PC-9 (cell line): Measurements from ENCODE around the gene ZNFX1. TPM values are rescaled to one million over a fixed set of nuclear protein-coding genes. Genes with fewer than 3 reads are reported as not detected.

ENCODE experiments used
- BruUV-seq: library from RNA; stranded (reverse); fragments of 400-500 nt; replicated peaks from 2 replicates; lab custom pipeline; 2021; lab: Mats Ljungman, UMichigan
- CTCF ChIA-PET: fragments of 300-600 bp; sonication (Branson Sonifier 250); formaldehyde crosslinking; loops from one replicate; lab custom pipeline; 2022; ENCODE audit warnings: antibody characterized with exemption; lab: Charles Lee
- POLR2A ChIA-PET: fragments of 300-600 bp; sonication (Branson Sonifier 250); formaldehyde crosslinking; loops from one replicate; lab custom pipeline; 2022; ENCODE audit warnings: antibody characterized with exemption; ENCODE audit not compliant: unreplicated experiment; lab: Charles Lee
- DNase-seq, 2 experiments: peaks; one replicate each; pipeline versions ENCODE4 v3.0.0 to v3.0.0-alpha.2; 2015 to 2022; ENCODE audit warnings: mixed read lengths in 1 of 2
- H2AFZ ChIP-seq: fragments of 200-600 bp; sonication (generic); 2 replicates; pipeline ENCODE4 v1.8.1; 2017; ENCODE audit warnings: antibody characterized with exemption
- H3F3A ChIP-seq: fragments of 200-600 bp; sonication (generic); 2 replicates; pipeline ENCODE4 v1.8.1; 2017; ENCODE audit warnings: antibody characterized with exemption, mild to moderate bottlenecking, low read depth; ENCODE audit not compliant: insufficient read depth
- H3K27ac ChIP-seq: fragments of 200-600 bp; sonication (generic); 2 replicates; pipeline ENCODE4 v1.6.1; 2016; ENCODE audit warnings: mixed run types
- H3K27me3 ChIP-seq: fragments of 200-600 bp; sonication (generic); 2 replicates; pipeline ENCODE4 v1.6.1; 2016; ENCODE audit warnings: low read depth, mixed run types; ENCODE audit not compliant: insufficient read depth
- H3K36me3 ChIP-seq: fragments of 200-600 bp; sonication (generic); 2 replicates; pipeline ENCODE4 v1.6.1; 2016; ENCODE audit warnings: low read depth, mixed run types
- H3K4me1 ChIP-seq: fragments of 200-600 bp; sonication (generic); replicated peaks from 2 replicates; pipeline ENCODE4 v1.6.1; 2016; ENCODE audit warnings: mixed run types; ENCODE audit not compliant: insufficient read depth
- H3K4me2 ChIP-seq: fragments of 200-600 bp; sonication (generic); 2 replicates; pipeline ENCODE4 v1.6.1; 2017; ENCODE audit warnings: mixed run types
- H3K4me3 ChIP-seq: fragments of 200-600 bp; sonication (generic); 2 replicates; pipeline ENCODE4 v1.6.1; 2016; ENCODE audit warnings: mixed run types
- H3K79me2 ChIP-seq: fragments of 200-600 bp; sonication (generic); 2 replicates; pipeline ENCODE4 v1.6.1; 2017; ENCODE audit warnings: low read depth, mixed run types
- H3K9me2 ChIP-seq: fragments of 200-600 bp; sonication (generic); 2 replicates; pipeline ENCODE4 v1.8.1; 2017; ENCODE audit warnings: mild to moderate bottlenecking; ENCODE audit not compliant: insufficient read depth
- H3K9me3 ChIP-seq: fragments of 200-600 bp; sonication (generic); 2 replicates; pipeline ENCODE4 v1.8.1; 2016; ENCODE audit warnings: low read depth; ENCODE audit not compliant: insufficient read depth
- H4K20me1 ChIP-seq: fragments of 200-600 bp; sonication (generic); 2 replicates; pipeline ENCODE4 v1.8.1; 2017; ENCODE audit not compliant: insufficient read depth
- CTCF ChIP-seq: fragments of 200-600 bp; sonication (generic); conservative IDR thresholded peaks from 2 replicates; pipeline ENCODE4 v1.6.1; 2017; ENCODE audit warnings: mixed run types, antibody characterized with exemption, mild to moderate bottlenecking, moderate library complexity
- EZH2 ChIP-seq: fragments of 200-600 bp; sonication (generic); IDR thresholded peaks from 2 replicates; pipeline ENCODE4 v1.8.0; 2017; ENCODE audit warnings: antibody characterized with exemption, low read depth
- intact Hi-C: fragments of 100-400 bp; cut with micrococcal nuclease; formaldehyde crosslinking; loops from one replicate; pipeline ENCODE4 v1.10.0; 2022; ENCODE audit not compliant: unreplicated experiment
- total RNA-seq: library from RNA; stranded (reverse); gene quantifications from 2 replicates; pipeline ENCODE4 v1.2.3, GENCODE V29; 2021

The ZNFX1 gene
- total RNA-seq, 1 experiment from 2014 or later = 29.7 TPM

GRCh38 chr20:49237531-49237930, 40.3 kb downstream of the ZNFX1 start:
- ChIA-PET POLR2A (no interaction called here), CTCF (no interaction called here)
- Histone ChIP-seq H3F3A (no peaks in the 10 kb centered on the region; the same call in 1 of the 2 replicates), H3K4me3 (no peak overlapping the region), H3K27me3 (no peaks in the 10 kb centered on the region), H3K79me2 (no peaks in the 10 kb centered on the region), H3K36me3 (peaks cover 47% of the 10 kb centered on the region), H4K20me1 (0 out of 2 replicates have a peak, but pooled peaks cover 4% of the 10 kb centered on the region), H3K9me3 (no peaks in the 10 kb centered on the region), H3K4me2 (no peak overlapping the region), H3K27ac (no peak overlapping the region), H3K4me1 (no peaks in the 10 kb centered on the region), H2AFZ (no peak overlapping the region), H3K9me2 (no peaks in the 10 kb centered on the region)
- DNase-seq = no peak
- TF ChIP-seq CTCF = no peak
- no peak for TF ChIP-seq EZH2
- intact Hi-C loops = no loop called here
- BruUV-seq = no TSS peak

GRCh38 chr20:49236301-49236700, 41.6 kb downstream of the ZNFX1 start:
- Histone ChIP-seq H3F3A (no peaks in the 10 kb centered on the region; the same call in 1 of the 2 replicates), H3K4me3 (no peak overlapping the region), H3K36me3 (peaks cover 45% of the 10 kb centered on the region), H3K9me3 (no peaks in the 10 kb centered on the region), H2AFZ (no peak overlapping the region), H3K27me3 (no peaks in the 10 kb centered on the region), H3K79me2 (no peaks in the 10 kb centered on the region), H3K27ac (no peak overlapping the region), H3K9me2 (no peaks in the 10 kb centered on the region), H3K4me2 (no peak overlapping the region), H3K4me1 (no peaks in the 10 kb centered on the region), H4K20me1 (0 out of 2 replicates have a peak, but pooled peaks cover 4% of the 10 kb centered on the region)
- POLR2A ChIA-PET = no interaction called here
- intact Hi-C loops = no loop called here
- TF ChIP-seq EZH2 (no peak), CTCF (no peak)
- BruUV-seq = no TSS peak
- DNase-seq = no peak
- CTCF ChIA-PET = no interaction called here

GRCh38 chr20:49234831-49235230, 43.0 kb downstream of the ZNFX1 start:
- POLR2A ChIA-PET = no interaction called here
- no TSS peak for BruUV-seq
- H3F3A ChIP-seq = no peaks in the 10 kb centered on the region; the same call in 1 of the 2 replicates
- H3K36me3 ChIP-seq = peaks cover 39% of the 10 kb centered on the region
- no peaks in the 10 kb centered on the region for H3K9me2 ChIP-seq
- no peak overlapping the region for H3K4me3 ChIP-seq
- H4K20me1 ChIP-seq = peaks cover 4% of the 10 kb centered on the region; the same call in 1 of the 2 replicates
- intact Hi-C loops = no loop called here
- no peak overlapping the region for H3K27ac ChIP-seq
- H2AFZ ChIP-seq = no peak overlapping the region
- no peak overlapping the region for H3K4me2 ChIP-seq
- H3K9me3 ChIP-seq = no peaks in the 10 kb centered on the region
- H3K27me3 ChIP-seq = no peaks in the 10 kb centered on the region
- TF ChIP-seq CTCF (no peak), EZH2 (no peak)
- no peaks in the 10 kb centered on the region for H3K4me1 ChIP-seq
- no peak for DNase-seq
- CTCF ChIA-PET = no interaction called here
- H3K79me2 ChIP-seq = no peaks in the 10 kb centered on the region
